Left renal pelvis (tissue), 4 donors: Measurements from ENCODE around the gene CCDC34. TPM values are rescaled to one million over a fixed set of nuclear protein-coding genes. Genes with fewer than 3 reads are reported as not detected.

Experiments
- DNase-seq, 4 donors: peaks; one replicate each; pipeline ENCODE4 v3.0.0-alpha.2; 2013; ENCODE audit warnings: low read depth in 4 of 4, low spot score in 3 of 4
- polyA plus RNA-seq, 4 donors: library from polyadenylated mRNA; unstranded; fragments of 120-200 nt; gene quantifications; one replicate each; pipeline ENCODE4 v1.2.1, GENCODE V29; 2013; ENCODE audit not compliant: insufficient read length in 4 of 4

CCDC34 gene
- polyA plus RNA-seq = 10 to 100 TPM; 22.2 to 31.7 (median 25.6) TPM

- peak; percentile 86 to 91 (median 90) for DNase-seq
Measured at GRCh38 chr11:27362749-27363575, at the start of gene CCDC34. CCDC34 (minus strand) TSS chr11:27363215; CDS start chr11:27363194, 21 bp downstream.

- no peak for DNase-seq
Measured at GRCh38 chr11:27412192-27412691, 49.2 kb upstream of the CCDC34 start.

GRCh38 chr11:27411328-27411727 is 48.3 kb upstream of the CCDC34 start:
- DNase-seq = no peak

- no peak for DNase-seq
Measured at GRCh38 chr11:27410272-27410671, 47.3 kb upstream of the CCDC34 start.

- DNase-seq = no peak
Measured at GRCh38 chr11:27409742-27410141, 46.7 kb upstream of the CCDC34 start.

- no peak for DNase-seq
Measured at GRCh38 chr11:27409049-27409448, 46.0 kb upstream of the CCDC34 start.

- no peak for DNase-seq
Measured at GRCh38 chr11:27408246-27408800, 45.3 kb upstream of the CCDC34 start.

- DNase-seq = no peak
Measured at GRCh38 chr11:27406498-27407354, 43.7 kb upstream of the CCDC34 start.

- DNase-seq = no peak
Measured at GRCh38 chr11:27405134-27405533, 42.1 kb upstream of the CCDC34 start.

- DNase-seq = no peak
Measured at GRCh38 chr11:27404427-27404826, 41.4 kb upstream of the CCDC34 start.

- no peak for DNase-seq
Measured at GRCh38 chr11:27403195-27403594, 40.2 kb upstream of the CCDC34 start.

GRCh38 chr11:27402450-27402849 is 39.4 kb upstream of the CCDC34 start:
- DNase-seq = no peak

GRCh38 chr11:27401833-27402316 is 38.9 kb upstream of the CCDC34 start:
- no peak for DNase-seq

- no peak for DNase-seq
Measured at GRCh38 chr11:27401280-27401832, 38.3 kb upstream of the CCDC34 start.

GRCh38 chr11:27398400-27398770 is 35.4 kb upstream of the CCDC34 start:
- DNase-seq = no peak

GRCh38 chr11:27397624-27398399 is 34.8 kb upstream of the CCDC34 start:
- no peak for DNase-seq

GRCh38 chr11:27396259-27396839 is 33.3 kb upstream of the CCDC34 start:
- DNase-seq = no peak

- peak; percentile 48 to 62 (median 56) for DNase-seq
Measured at GRCh38 chr11:27395556-27396258, 32.7 kb upstream of the CCDC34 start.

- DNase-seq = no peak
Measured at GRCh38 chr11:27394781-27395228, 31.8 kb upstream of the CCDC34 start.
